OCI-M2 (cell line): Measurements from ENCODE around the gene NOXA1.

Source experiments
- DNase-seq: peaks from one replicate; lab custom pipeline; 2025; ENCODE audit not compliant: unreplicated experiment; lab: John Stamatoyannopoulos, UW

Gene NOXA1

GRCh38 chr9:137482094-137482781 is 59.0 kb downstream of the NOXA1 start:
- no peak for DNase-seq
